ENCODE measurements around the gene NFKBIA.

The NFKBIA gene

GRCh38 chr14:35393826-35394225 is 10.7 kb downstream of the NFKBIA start:
- no peak overlapping the region for H3K4me3 ChIP-seq (ENCODE audit: low read depth, low read length)
- in situ Hi-C loops (cut with HindIII; ENCODE audit: low sequenced_read_pairs) = no loop called here
- TF ChIP-seq CTCF (IDR thresholded peaks at IDR 0.05; ENCODE audit: low read depth, low read length) = no peak
- DNase-seq (ENCODE audit: low read depth, low spot score) = no peak

- in situ Hi-C loops (cut with HindIII; ENCODE audit: low sequenced_read_pairs) = no loop called here
- DNase-seq (ENCODE audit: low read depth, low spot score) = no peak
- no peak overlapping the region for H3K4me3 ChIP-seq (ENCODE audit: low read depth, low read length)
- TF ChIP-seq CTCF (IDR thresholded peaks at IDR 0.05; ENCODE audit: low read depth, low read length) = no peak
Measured at GRCh38 chr14:35392103-35392502, 12.4 kb downstream of the NFKBIA start.

GRCh38 chr14:35391388-35391710 is 13.2 kb downstream of the NFKBIA start:
- DNase-seq (ENCODE audit: low read depth, low spot score) = no peak
- in situ Hi-C loops (cut with HindIII; ENCODE audit: low sequenced_read_pairs) = no loop called here
- no peak for TF ChIP-seq CTCF (IDR thresholded peaks at IDR 0.05; ENCODE audit: low read depth, low read length)
- no peak overlapping the region for H3K4me3 ChIP-seq (ENCODE audit: low read depth, low read length)

- DNase-seq (ENCODE audit: low read depth, low spot score) = peak; percentile 50
- TF ChIP-seq CTCF (IDR thresholded peaks at IDR 0.05; ENCODE audit: low read depth, low read length) = no peak
- H3K4me3 ChIP-seq (ENCODE audit: low read depth, low read length) = no peak overlapping the region
- in situ Hi-C loops (cut with HindIII; ENCODE audit: low sequenced_read_pairs) = no loop called here
Measured at GRCh38 chr14:35390577-35391387, 13.8 kb downstream of the NFKBIA start.

- no peak overlapping the region for H3K4me3 ChIP-seq (ENCODE audit: low read depth, low read length)
- in situ Hi-C loops (cut with HindIII; ENCODE audit: low sequenced_read_pairs) = no loop called here
- no peak for DNase-seq (ENCODE audit: low read depth, low spot score)
- TF ChIP-seq CTCF (IDR thresholded peaks at IDR 0.05; ENCODE audit: low read depth, low read length) = no peak
Measured at GRCh38 chr14:35389315-35389667, 15.3 kb downstream of the NFKBIA start.

GRCh38 chr14:35388656-35389314 is 15.8 kb downstream of the NFKBIA start:
- no peak for TF ChIP-seq CTCF (IDR thresholded peaks at IDR 0.05; ENCODE audit: low read depth, low read length)
- no peak for DNase-seq (ENCODE audit: low read depth, low spot score)
- no peak overlapping the region for H3K4me3 ChIP-seq (ENCODE audit: low read depth, low read length)
- in situ Hi-C loops (cut with HindIII; ENCODE audit: low sequenced_read_pairs) = no loop called here
